Measurements from ENCODE around the gene URB2.
"Not testable (repeated sequence)": the region's sequence is repeated elsewhere in the genome, so short reads cannot be mapped to it uniquely, and the experiment has no call there.

URB2 gene

DNA sequence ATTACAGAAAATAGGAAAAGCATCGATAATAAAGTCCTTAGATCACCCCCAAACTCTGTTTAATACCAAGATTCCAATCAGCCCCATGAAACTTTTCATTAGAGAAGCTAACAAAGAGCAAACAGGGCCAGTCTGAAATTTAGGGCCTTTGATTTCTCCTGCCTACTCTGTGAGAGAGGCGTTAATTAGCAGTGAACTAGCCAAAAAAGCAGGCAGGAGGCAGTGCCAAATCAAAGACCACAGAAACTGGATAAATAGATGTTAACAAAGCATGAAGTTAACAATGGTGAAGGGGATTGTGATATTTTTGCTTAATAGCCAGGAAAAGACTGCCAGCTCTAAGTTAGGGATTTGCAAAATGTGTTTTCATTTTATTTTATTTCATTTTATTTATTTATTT lies 11.3 kb upstream of the URB2 start:
- DNase-seq (ENCODE audit: low read depth), result no peak

DNA sequence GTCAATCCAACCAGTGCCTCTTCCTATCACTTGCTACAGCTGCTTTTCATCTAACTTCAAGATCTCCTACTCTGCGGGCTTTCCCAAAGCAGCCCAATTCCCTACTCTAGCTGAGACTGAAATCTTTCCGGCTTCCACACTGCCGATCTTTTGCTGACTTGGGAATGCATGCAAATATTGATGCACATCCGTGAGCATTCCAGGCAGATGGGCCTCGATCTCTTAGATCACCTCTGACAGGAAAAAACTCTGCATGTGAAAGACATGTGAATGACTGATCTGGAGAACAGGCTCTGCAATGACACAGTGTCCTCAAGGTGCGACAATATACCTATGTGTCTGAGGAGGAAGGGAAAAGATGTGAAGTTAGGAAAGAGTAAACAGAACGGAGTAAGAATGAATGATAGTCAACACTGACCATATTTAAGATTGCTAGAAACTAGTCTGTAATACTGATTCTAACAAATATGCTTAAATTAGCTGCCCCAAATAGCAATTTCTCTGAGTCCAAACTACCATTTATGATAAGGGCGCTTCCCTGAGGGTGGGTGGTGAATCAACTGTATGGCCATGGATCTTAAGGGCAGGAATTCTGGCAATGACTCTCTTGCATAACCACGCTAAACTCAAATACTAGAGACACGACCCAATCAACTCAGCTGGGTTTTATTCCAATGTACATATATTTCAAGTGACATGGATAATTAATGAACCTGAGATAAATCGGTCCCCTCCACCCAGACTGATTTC lies 8.5 kb upstream of the URB2 start:
- no peak for DNase-seq (ENCODE audit: low read depth)

DNA sequence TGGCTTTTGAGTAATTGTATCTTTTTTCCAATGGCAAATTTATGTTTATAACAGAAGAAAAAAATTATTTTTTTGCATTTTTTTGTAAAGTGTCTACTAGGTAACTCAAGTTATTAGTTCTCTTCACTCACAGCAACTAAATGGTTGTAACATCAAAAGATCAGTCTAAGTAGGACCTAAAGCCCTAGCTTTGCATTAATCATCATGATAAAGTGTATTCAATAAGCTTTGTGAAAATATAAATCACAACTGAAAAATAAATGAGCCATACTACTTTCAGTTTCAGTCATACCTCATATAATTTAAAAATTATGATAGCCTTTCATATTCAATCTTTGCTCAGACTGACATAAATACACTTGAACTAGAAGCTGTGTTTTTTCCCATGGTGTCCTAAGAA lies 7.0 kb upstream of the URB2 start:
- no peak for DNase-seq (ENCODE audit: low read depth)

DNA sequence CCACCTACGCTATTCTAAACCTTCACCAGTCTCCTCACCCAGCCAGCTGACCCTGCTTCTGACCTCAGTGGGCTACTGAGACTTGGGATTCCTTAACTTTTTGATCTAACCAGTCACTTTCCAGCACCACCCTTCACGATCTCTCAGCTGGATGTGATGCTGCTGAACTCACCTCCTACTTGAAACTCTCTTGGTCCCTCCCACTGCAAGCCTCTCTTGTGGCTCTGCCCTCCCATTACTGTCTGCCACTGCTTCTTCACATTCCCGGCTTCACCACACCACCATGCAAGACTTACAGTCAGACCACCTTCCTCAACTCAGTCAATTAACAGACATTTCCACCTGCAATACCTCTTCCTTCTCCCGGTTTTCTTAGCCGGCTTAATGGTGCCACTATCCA lies 6.4 kb upstream of the URB2 start:
- DNase-seq (ENCODE audit: low read depth), result no peak

DNA sequence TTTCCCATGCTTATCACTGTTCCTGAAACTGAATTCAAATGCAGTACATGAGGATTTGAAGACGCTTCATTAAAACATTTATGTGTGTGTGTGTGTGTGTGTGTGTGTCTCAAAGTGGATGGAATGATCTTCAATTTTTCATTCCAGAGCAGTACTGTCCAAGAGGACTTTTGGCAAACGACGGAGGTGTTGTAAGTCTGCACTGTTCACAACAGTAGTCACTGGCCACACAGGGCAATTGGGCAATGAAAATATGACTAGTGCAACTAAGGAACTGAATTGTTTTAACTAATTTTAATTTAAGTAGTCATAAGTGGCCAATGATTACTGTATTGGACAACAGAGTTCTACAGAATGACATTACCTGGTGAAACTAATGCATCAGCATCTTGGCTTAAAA lies 5.2 kb upstream of the URB2 start:
- no peak for DNase-seq (ENCODE audit: low read depth)

DNA sequence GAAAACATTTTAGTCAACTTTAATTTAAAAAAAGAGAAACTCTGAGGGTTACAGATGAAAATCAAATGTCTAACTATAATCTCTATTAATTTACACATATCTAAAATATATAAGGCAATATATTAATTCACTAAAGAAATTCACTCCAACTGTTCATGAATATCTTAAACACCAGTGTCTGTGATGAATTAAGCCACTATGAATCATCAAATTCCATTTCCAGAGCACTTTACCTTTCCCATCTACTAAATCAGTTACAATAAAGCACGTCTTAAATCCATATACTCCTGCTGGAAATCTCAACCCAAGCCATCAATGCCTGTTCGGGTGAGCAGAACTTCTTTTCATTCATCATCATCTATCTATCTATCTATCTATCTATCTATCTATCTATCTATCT lies 4.4 kb upstream of the URB2 start:
- DNase-seq (ENCODE audit: low read depth), result no peak

DNA sequence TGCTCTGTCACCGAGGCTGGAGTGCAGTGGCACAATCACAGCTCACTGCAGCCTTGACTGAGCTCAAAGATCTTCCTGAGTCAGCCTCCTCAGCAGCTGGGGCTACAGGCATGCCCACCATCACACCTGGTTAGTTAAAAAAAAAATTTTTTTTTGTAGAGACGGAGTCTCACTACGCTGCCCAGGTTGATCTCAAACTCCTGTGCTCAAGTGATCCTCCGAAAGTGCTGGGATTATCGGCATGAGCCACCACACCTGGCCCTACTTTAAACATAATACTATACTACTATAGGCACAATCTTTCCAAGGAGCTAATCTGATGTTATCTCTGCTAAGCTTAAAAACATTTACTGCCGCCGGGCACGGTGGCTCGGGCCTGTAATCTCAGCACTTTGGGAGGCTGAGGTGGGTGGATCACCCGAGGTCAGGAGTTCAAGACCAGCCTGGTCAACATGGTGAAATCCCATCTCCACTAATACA lies 3.4 kb upstream of the URB2 start:
- not testable (repeated sequence) for DNase-seq (ENCODE audit: low read depth)

DNA sequence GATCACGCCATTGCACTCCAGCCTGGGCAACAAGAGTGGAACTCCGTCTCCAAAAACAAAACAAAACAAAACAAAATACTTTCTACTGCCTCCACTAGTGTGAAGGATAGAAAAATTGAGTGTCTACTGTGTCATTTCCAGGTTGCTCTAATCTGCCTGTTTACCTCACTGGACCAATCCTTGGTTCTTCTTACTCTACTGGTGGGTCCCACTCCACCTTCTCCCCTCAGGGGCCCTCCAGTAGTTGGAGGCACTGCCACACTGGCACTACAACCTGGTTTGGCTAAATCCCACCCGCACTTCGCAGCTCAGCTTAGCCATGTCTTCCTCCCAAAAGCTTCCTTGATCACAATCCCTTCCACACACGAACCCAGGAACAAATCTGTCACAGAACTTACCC lies 2.8 kb upstream of the URB2 start:
- no peak for DNase-seq (ENCODE audit: low read depth)

DNA sequence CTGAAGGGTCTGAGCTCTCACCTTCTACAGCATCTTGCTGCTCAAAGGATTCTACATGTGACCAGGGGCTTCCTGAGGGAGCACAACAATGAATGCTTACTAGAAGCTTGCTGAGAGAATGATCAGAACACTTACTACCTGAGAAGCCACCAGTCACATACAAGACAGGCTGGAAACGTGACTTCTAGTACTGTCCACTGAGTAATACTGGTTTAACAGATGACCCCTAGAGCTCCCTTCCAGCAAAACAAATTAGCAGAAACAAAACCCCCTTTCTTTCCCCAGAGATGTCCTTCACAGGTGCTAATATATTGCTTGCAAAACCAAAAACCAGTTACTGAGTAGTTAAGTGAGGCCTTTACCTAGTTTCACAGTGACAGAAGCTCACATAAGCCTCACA lies 2.2 kb upstream of the URB2 start:
- no peak for DNase-seq (ENCODE audit: low read depth)

DNA sequence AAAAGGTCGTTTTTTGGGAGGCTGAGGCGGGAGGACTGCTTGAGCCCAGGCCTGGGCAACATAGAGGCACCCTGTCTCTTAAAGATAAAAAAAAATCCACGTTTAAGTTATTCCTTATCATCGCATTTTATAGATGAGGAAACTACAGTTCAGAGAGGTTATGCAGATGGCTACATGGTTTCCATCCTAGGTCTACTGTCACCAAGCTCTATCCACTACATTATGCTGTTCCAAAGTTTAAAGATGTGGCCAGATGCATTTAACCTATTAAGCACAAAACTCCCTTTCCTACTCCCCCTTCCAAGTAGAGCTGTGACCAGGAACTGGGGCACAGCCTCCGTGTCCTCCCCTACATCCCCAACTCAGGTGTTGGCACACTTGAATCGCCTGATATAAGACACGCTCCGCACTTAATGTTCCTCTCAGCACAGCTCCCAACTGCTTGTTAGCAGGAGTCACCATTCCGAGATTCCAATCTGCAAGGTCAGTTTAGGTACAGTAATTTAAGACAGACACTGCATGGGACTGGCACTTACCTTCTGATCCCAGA lies 1.5 kb upstream of the URB2 start:
- DNase-seq (ENCODE audit: low read depth), result no peak

DNA sequence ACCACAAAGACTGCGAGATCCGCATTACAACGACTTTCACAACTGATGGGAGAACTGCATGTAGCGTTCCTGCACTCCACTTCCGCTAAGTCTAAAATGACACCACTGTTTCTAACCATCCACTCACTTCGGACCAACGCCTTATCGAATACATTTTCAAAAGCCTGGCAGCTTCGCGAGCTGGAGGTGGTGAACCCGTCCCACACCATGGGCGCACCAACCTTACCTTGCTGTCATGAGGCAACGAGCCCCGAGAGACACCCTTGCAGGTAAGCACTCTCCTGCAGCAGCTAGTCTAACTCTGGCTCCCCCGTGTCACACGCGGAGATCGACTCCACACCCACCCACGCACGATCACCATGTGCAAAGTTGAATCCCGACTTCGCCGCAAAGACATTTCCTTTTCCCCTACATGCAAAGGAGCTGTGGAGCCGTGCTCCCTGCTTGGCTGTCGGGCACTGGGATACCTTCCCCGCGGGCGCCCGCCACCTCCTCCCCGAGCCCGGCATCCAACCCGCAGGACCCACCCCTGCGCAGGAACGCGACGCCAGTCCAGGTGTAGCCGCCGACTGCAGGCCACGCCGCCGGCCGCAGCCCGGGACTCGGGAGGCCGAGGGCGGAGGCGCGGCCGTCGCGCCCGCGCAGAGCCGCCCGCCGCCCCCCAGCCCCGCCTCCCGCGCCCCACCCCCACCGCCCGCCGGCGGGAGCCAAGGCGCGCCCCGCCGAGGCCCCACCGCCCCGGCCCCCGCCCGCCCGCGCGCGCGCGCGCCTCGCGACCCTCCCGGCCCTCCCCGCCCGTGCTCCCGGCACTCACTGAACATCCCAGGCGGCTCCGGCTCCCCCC lies 754 bp upstream of the URB2 start:
- DNase-seq (ENCODE audit: low read depth), result peak; percentile 7

DNA sequence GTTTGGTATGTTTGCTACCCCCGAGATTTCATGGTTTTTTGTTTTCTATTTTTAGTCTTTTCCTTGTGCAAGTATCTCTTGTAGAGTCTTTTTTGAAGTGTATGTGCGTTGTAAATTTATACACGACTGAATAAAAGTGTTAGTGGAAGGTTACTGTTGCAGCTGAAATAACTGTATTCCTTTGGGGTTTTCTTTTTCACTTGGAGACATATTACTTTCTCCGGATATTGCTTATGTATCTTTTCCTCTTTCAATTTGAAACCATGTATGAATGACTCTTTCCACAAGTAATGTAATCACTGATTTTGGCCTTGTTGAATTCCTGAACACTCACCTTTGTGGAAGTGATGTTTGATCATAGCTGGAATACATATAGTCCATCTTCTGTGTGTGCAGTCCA lies 956 bp downstream of the URB2 start:
- DNase-seq (ENCODE audit: low read depth), result no peak

DNA sequence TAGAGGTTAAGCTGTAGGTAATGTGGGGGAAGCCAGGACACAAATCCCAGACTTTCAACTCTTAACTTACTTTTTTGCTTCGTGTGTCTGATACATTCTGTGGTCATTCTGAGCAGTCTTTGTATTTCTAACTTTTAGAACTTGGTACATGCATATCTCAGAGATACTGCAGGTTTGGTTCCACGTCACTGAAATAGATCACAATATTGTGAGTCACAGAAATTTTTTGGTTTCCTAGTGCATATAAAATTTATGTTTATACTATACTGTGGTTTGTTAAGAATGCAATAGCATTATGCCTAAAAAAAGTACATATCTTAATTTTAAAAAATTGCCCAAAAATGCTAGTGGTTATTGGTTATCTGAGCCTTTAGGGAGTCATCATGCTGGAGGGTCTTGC lies 3.2 kb downstream of the URB2 start:
- no peak for DNase-seq (ENCODE audit: low read depth)

DNA sequence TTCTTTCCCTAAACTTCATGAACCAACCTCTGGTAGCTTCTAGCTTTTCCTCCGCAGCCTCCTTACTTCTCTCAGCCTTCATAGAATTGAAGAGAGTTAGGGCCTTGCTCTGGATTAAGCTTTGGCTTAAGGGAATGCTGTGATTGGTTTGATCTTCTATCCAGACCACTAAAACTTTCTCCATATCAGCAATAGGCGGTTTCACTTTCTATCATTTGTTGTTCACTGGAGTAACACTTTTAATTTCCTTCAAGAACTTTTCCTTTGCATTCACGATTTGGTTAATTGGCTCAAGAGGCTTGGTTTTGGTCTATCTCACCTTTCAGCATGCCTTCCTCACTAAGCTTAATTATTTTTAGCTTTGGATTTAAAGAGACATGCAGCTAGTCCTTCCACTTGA lies 5.1 kb downstream of the URB2 start:
- DNase-seq (ENCODE audit: low read depth), result no peak

DNA sequence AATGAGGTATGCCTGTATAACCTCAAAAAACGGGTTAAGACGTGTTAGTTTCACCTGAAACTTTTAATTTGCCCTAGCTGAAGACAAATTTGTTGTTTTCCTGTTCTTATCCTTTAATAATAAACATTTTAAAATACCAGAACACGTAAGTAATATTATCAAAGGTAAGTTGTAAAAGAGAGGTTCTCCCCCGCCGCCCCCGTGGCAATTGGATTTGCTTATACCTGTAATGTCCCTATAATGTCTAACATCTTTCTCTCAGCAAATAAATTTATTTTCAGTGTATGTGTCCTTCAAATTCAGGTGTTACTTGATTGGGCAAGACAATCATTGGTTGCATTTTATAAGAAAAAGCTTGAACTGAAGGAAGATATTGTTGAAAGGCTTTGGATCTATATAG lies 5.9 kb downstream of the URB2 start:
- DNase-seq (ENCODE audit: low read depth), result no peak

DNA sequence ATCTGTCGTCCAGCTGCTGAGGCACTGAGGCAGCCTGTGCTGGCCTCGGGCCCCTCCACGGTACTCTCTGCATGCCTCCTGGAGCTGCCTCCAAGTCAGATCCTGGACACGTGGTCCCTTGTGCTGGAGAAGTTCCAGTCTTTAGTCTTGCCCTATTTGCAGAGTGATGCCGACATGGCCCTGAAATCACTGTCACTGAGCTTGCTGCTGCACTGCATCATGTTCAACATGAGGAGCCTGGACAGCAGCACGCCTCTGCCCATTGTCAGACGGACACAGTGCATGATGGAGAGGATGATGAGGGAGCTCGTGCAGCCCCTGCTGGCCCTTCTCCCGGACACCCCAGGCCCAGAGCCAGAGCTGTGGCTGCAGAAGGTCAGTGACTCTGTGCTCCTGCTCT lies 10.0 kb downstream of the URB2 start:
- DNase-seq (ENCODE audit: low read depth), result no peak

DNA sequence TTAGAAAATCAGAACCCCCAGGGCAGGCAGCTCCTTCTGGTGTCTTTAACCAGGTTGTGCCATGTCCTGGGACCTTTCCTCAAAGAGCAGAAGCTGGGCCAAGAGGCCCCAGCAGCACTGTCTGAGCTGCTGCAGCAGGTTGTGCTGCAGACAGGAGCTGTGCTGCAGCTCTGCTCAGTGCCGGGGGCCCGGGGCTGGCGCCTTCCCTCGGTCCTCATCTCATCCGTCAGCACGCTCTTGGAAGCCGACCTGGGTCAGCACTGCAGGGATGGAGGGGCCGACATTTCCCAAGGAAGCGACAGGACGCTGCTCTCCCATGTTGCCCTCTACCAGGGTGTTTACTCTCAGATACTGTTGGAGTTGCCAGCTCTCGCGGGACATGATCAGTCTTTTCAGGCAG lies 11.7 kb downstream of the URB2 start:
- DNase-seq (ENCODE audit: low read depth), result no peak

DNA sequence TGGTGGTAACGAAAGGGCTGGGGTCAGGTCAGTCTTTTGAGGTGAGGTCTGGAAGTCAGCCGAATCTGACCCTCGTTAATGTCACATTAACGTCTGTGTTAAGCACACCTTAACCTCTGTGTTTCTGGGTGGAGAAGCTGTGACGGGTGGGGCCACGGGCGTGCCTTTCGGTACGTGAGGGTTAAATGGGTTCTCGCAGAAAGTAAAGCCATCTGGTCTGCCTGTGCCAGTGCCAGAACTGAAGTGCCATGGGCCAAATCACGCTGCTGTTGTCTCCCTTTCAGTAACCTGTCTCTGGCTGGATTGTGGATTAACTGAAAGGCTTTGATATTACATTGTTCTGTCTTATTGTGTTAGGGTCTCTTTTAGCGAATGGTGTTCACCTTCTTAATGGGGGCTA lies 14.4 kb downstream of the URB2 start:
- no peak for DNase-seq (ENCODE audit: low read depth)

DNA sequence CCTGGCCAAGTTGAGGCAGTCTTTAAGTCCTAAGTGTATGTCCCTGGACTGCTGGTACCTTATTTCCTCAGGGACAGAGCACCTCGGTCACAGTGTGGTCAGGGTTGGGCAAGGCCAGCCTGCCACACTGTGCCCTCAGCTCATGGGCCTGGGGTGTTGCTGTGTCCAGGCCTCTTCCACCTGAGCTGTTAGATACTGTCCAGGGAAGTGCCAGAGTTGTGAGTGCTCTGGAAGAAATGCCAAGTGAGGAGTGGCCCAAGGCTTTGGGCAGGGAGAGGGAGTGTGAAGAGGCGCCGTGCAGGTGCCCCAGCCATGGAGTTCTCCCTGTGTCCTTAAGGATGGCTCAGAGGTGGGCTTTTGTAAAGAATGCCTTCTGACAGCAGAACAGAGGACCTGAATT lies 15.3 kb downstream of the URB2 start:
- no peak for DNase-seq (ENCODE audit: low read depth)

DNA sequence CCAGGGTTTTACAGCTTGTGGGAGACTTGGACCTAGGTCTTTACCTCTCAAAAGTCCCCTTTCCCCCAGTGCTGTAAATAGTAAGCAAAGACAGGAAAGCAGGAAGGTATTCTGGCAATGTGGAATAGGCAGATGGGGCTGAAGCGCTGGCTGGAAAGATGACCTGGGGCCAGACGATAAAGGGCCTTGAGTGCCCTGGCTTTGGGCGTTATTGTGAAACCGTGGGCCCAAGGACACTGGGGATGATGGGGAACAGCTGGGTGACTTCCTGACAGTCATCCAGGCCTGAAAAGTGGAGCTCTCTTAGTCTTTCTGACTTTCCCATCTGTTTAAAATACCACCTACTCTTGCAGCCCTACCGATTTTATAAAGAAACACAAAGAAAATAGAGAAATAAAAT lies 16.3 kb downstream of the URB2 start:
- no peak for DNase-seq (ENCODE audit: low read depth)

DNA sequence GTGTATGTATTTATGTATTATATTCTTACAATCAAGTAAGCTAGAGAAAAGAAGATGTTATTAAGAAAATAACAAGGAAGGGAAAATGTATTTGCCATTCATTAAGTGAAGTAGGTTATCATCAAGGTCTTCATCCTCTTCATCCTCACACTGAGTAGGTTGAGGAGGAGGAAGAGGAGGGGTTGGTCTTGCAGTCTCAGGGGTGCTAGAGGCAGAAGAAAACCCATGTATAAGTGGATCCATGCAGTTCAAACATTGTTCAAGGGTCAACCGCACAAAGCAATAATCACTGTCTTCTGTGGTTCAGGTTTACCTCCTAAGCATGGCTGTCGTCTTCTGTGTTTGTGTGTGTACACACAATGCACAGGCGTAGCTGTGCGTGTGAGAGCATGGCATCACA lies 16.9 kb downstream of the URB2 start:
- no peak for DNase-seq (ENCODE audit: low read depth)

DNA sequence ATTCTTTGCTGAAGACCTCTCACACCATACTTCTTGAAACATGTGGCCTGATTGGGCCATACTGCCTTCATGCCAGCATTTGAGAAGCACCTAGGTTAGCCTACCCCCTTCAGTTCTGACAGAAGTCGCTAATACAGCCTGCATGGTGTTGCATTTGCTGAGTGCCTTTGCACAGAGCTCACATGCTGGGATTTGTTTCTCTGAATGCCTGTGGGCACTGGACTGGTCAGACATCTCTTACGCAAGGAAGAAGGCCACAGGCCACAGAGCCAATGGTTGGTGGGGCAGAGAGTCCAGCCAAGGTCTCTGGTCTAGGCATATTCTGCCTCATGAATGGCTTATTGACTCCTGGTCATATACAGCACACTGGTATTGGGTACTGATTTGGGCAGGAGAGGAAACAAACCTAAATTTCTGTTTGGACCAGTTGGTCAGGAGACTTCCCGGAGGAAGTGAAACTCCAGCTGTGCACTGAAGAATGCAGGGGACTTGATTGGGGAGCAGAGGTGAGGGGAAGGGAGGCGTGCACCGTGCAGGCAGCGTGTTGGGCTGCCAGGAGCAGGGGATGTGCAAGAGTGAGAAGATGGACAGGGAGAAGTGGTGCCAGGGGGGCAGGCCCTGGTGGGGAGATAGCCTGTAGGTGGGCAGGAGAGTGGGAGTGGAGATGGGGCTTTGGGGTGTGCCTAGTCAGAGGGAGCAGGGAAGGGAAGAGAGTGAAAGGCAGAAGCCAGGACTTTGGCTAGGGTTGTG lies 18.1 kb downstream of the URB2 start:
- DNase-seq (ENCODE audit: low read depth), result no peak
